Measurements from ENCODE around the gene LITAF. TPM values are rescaled to one million over a fixed set of nuclear protein-coding genes. Genes with fewer than 3 reads are reported as not detected.

The LITAF gene
- total RNA-seq, 1 experiment from 2014 or later = 2.6 TPM

DNA sequence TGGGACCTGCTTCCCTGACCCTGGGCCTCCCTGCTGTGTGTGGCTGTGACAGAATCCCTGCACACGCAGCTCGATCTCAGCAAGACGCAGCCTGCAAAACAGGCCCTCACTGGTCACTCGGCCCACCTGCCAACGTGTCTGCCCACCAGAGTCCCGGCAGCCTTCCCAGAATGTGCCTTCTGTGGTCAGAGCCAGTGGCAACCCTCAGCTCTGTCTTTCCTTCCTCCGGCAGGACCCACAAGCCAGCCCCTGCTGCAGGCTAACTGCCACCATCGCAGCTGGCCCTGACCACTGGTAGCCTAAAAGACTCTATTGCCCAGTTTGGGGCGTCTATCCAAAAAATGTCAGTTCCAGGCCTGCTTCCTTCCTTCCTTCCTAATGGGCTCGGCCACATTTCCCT is 83.2 kb downstream of the LITAF start:
- H3K4me1 ChIP-seq (ENCODE audit: low read length) = peaks cover 38% of the 10 kb centered on the region
- H3K36me3 ChIP-seq (ENCODE audit: insufficient read depth, low read length) = no peaks in the 10 kb centered on the region
- no peaks in the 10 kb centered on the region for H3K79me2 ChIP-seq (ENCODE audit: low read length)
- DNase-seq = no peak
- no peak overlapping the region for H3K4me2 ChIP-seq (ENCODE audit: low read depth, low read length, poor library complexity, severe bottlenecking)
- H3K4me3 ChIP-seq (ENCODE audit: low read length) = no peak overlapping the region
- no peaks in the 10 kb centered on the region for H3K27me3 ChIP-seq (ENCODE audit: low read length)
- H3K9me2 ChIP-seq (replicated peaks; ENCODE audit: insufficient read depth, low read length) = no peaks in the 10 kb centered on the region
- H3K27ac ChIP-seq (ENCODE audit: low read length) = no peak overlapping the region
- no peaks in the 10 kb centered on the region for H3K9me3 ChIP-seq (ENCODE audit: low read length)
- H4K20me1 ChIP-seq (ENCODE audit: insufficient read depth, low read depth, low read length) = no peaks in the 10 kb centered on the region
- H3K9ac ChIP-seq (ENCODE audit: low read length) = no peak overlapping the region
- H2AFZ ChIP-seq (ENCODE audit: low read length) = no peak overlapping the region

GRCh38 chr16:11502239-11502638 is 84.5 kb downstream of the LITAF start:
- Histone ChIP-seq H4K20me1 (ENCODE audit: insufficient read depth, low read depth, low read length) (no peaks in the 10 kb centered on the region), H2AFZ (ENCODE audit: low read length) (no peak overlapping the region), H3K27me3 (ENCODE audit: low read length) (no peaks in the 10 kb centered on the region), H3K36me3 (ENCODE audit: insufficient read depth, low read length) (no peaks in the 10 kb centered on the region), H3K4me2 (ENCODE audit: low read depth, low read length, poor library complexity, severe bottlenecking) (no peak overlapping the region), H3K27ac (ENCODE audit: low read length) (no peak overlapping the region), H3K79me2 (ENCODE audit: low read length) (no peaks in the 10 kb centered on the region), H3K4me3 (ENCODE audit: low read length) (no peak overlapping the region), H3K4me1 (ENCODE audit: low read length) (peaks cover 33% of the 10 kb centered on the region), H3K9me3 (ENCODE audit: low read length) (no peaks in the 10 kb centered on the region), H3K9me2 (replicated peaks; ENCODE audit: insufficient read depth, low read length) (no peaks in the 10 kb centered on the region), H3K9ac (ENCODE audit: low read length) (no peak overlapping the region)
- no peak for DNase-seq

DNA sequence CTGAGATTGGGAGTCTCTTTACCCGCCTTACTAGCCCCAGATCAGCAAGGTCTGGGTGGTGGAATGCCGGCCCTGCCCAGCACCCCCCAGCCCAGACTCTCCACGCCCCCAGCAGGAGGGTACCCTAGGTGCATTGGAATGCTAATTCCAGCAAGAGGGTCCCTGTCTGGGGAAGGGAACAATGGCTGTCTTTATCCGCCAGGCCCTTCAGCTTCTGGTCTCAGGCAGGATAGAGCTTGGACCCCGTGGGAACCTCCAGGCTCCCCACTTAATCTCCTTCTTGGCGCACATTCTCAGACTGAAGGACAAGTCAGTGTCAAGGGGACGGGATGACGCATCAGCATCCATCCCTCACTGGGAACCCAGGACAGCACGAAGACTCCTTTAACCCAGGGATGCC is 85.1 kb downstream of the LITAF start:
- no peaks in the 10 kb centered on the region for H3K79me2 ChIP-seq (ENCODE audit: low read length)
- no peaks in the 10 kb centered on the region for H3K27me3 ChIP-seq (ENCODE audit: low read length)
- no peak overlapping the region for H3K9ac ChIP-seq (ENCODE audit: low read length)
- no peak overlapping the region for H3K27ac ChIP-seq (ENCODE audit: low read length)
- H3K9me3 ChIP-seq (ENCODE audit: low read length) = no peaks in the 10 kb centered on the region
- H2AFZ ChIP-seq (ENCODE audit: low read length) = no peak overlapping the region
- H4K20me1 ChIP-seq (ENCODE audit: insufficient read depth, low read depth, low read length) = no peaks in the 10 kb centered on the region
- H3K4me3 ChIP-seq (ENCODE audit: low read length) = no peak overlapping the region
- H3K9me2 ChIP-seq (replicated peaks; ENCODE audit: insufficient read depth, low read length) = no peaks in the 10 kb centered on the region
- H3K4me2 ChIP-seq (ENCODE audit: low read depth, low read length, poor library complexity, severe bottlenecking) = no peak overlapping the region
- no peaks in the 10 kb centered on the region for H3K36me3 ChIP-seq (ENCODE audit: insufficient read depth, low read length)
- H3K4me1 ChIP-seq (ENCODE audit: low read length) = peaks cover 33% of the 10 kb centered on the region
- DNase-seq = no peak

GRCh38 chr16:11500700-11501346 is 85.9 kb downstream of the LITAF start:
- no peak overlapping the region for H2AFZ ChIP-seq (ENCODE audit: low read length)
- no peaks in the 10 kb centered on the region for H3K9me2 ChIP-seq (replicated peaks; ENCODE audit: insufficient read depth, low read length)
- peaks cover 29% of the 10 kb centered on the region for H3K4me1 ChIP-seq (ENCODE audit: low read length)
- no peak overlapping the region for H3K4me3 ChIP-seq (ENCODE audit: low read length)
- no peak overlapping the region for H3K9ac ChIP-seq (ENCODE audit: low read length)
- no peaks in the 10 kb centered on the region for H3K79me2 ChIP-seq (ENCODE audit: low read length)
- no peaks in the 10 kb centered on the region for H3K9me3 ChIP-seq (ENCODE audit: low read length)
- no peak for DNase-seq
- no peaks in the 10 kb centered on the region for H3K27me3 ChIP-seq (ENCODE audit: low read length)
- no peaks in the 10 kb centered on the region for H3K36me3 ChIP-seq (ENCODE audit: insufficient read depth, low read length)
- no peak overlapping the region for H3K27ac ChIP-seq (ENCODE audit: low read length)
- no peak overlapping the region for H3K4me2 ChIP-seq (ENCODE audit: low read depth, low read length, poor library complexity, severe bottlenecking)
- no peaks in the 10 kb centered on the region for H4K20me1 ChIP-seq (ENCODE audit: insufficient read depth, low read depth, low read length)

DNA sequence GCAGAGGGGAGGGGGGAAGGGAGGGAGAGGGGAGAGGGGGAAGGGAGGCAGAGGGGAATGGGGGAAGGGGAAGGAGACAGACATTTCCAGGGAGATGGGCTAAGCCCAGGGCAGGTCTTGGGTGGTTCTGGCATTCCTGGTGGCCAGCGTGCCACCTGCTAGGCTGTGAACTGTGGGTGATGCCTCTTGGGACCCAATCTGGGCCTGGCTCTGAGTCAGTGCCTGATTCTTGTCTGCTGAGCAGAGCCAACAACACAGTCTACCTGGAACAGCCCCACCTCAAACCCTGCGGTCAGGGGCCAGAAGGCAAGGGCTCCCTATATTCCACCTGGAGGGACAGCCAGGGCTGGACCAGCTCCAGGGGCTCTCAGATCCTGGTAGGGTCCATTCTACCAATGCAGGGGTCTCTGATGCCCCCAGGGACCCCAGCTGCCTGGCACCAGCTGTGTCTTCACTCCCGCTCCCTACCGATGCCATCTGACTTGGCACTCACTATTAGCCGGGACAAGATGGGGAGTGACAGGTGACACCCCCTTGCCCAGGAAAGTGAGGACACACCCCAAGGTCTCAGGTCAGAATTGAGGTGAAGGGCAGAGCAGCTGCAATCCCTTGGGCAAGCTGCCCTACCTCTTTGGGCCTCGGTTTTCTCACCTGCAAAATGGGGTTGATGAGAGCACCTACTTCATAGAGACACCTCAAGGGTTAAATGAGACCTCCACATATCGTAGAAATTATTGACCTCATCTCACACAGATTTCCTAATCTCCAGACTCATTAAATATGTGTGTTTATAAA is 87.2 kb downstream of the LITAF start:
- Histone ChIP-seq H3K36me3 (ENCODE audit: insufficient read depth, low read length) (no peaks in the 10 kb centered on the region), H3K9me3 (ENCODE audit: low read length) (no peaks in the 10 kb centered on the region), H3K4me2 (ENCODE audit: low read depth, low read length, poor library complexity, severe bottlenecking) (no peak overlapping the region), H3K79me2 (ENCODE audit: low read length) (no peaks in the 10 kb centered on the region), H3K9ac (ENCODE audit: low read length) (no peak overlapping the region), H3K4me1 (ENCODE audit: low read length) (peaks cover 33% of the 10 kb centered on the region), H2AFZ (ENCODE audit: low read length) (no peak overlapping the region), H3K4me3 (ENCODE audit: low read length) (no peak overlapping the region), H3K27ac (ENCODE audit: low read length) (no peak overlapping the region), H4K20me1 (ENCODE audit: insufficient read depth, low read depth, low read length) (no peaks in the 10 kb centered on the region), H3K27me3 (ENCODE audit: low read length) (no peaks in the 10 kb centered on the region), H3K9me2 (replicated peaks; ENCODE audit: insufficient read depth, low read length) (no peaks in the 10 kb centered on the region)
- DNase-seq = no peak

DNA sequence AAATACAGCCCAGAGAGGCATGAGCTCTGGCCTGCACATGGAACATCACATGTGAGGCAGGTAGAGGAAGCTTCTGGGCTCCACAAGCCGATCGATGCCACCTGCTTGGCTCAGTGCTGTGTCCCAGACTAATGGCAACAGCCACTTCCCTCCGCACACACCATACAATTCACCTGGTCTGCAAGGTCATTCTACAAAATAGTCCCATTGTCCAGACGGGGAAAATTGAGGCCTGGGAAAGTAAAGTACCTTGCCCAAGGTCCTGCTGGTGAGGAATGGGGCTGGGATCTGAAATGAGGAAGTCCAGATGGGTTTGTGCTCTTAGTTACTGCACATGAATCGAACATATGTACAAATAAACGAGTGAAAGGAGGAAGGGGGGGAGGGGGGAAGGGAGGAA is 88.0 kb downstream of the LITAF start:
- no peaks in the 10 kb centered on the region for H3K27me3 ChIP-seq (ENCODE audit: low read length)
- no peak overlapping the region for H3K27ac ChIP-seq (ENCODE audit: low read length)
- H3K4me3 ChIP-seq (ENCODE audit: low read length) = no peak overlapping the region
- no peaks in the 10 kb centered on the region for H3K9me3 ChIP-seq (ENCODE audit: low read length)
- H4K20me1 ChIP-seq (ENCODE audit: insufficient read depth, low read depth, low read length) = no peaks in the 10 kb centered on the region
- H3K4me2 ChIP-seq (ENCODE audit: low read depth, low read length, poor library complexity, severe bottlenecking) = no peak overlapping the region
- H3K4me1 ChIP-seq (ENCODE audit: low read length) = peaks cover 33% of the 10 kb centered on the region
- no peak overlapping the region for H3K9ac ChIP-seq (ENCODE audit: low read length)
- H3K9me2 ChIP-seq (replicated peaks; ENCODE audit: insufficient read depth, low read length) = no peaks in the 10 kb centered on the region
- no peak for DNase-seq
- H2AFZ ChIP-seq (ENCODE audit: low read length) = no peak overlapping the region
- H3K79me2 ChIP-seq (ENCODE audit: low read length) = no peaks in the 10 kb centered on the region
- H3K36me3 ChIP-seq (ENCODE audit: insufficient read depth, low read length) = no peaks in the 10 kb centered on the region

DNA sequence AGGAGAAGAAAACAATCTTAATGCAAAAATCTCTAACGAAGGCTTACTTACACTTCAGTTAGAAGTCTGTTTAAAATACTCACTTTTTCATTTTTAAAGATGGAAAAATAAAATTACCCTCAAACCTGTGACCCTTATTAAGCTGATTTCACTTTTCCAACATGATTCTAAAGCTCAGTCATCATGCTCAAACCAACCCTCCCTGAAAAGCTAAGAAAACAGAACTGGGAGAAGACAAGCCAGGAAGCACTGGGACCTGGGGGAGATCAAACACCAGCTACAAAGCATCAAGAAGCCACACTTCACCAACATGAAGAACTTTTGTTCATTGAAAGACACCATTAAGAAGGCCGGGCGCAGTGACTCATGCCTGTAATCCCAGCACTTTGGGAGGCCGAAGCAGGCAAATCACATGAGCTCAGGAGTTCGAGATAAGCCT is 88.8 kb downstream of the LITAF start:
- Histone ChIP-seq H3K9me2 (replicated peaks; ENCODE audit: insufficient read depth, low read length) (no peaks in the 10 kb centered on the region), H3K4me2 (ENCODE audit: low read depth, low read length, poor library complexity, severe bottlenecking) (no peak overlapping the region), H3K36me3 (ENCODE audit: insufficient read depth, low read length) (no peaks in the 10 kb centered on the region), H3K79me2 (ENCODE audit: low read length) (no peaks in the 10 kb centered on the region), H3K27me3 (ENCODE audit: low read length) (no peaks in the 10 kb centered on the region), H3K4me3 (ENCODE audit: low read length) (no peak overlapping the region), H3K27ac (ENCODE audit: low read length) (no peak overlapping the region), H2AFZ (ENCODE audit: low read length) (peak overlapping the region; percentile 41; the same call in 1 of the 2 replicates), H4K20me1 (ENCODE audit: insufficient read depth, low read depth, low read length) (no peaks in the 10 kb centered on the region), H3K9me3 (ENCODE audit: low read length) (no peaks in the 10 kb centered on the region), H3K9ac (ENCODE audit: low read length) (no peak overlapping the region), H3K4me1 (ENCODE audit: low read length) (peaks cover 33% of the 10 kb centered on the region)
- no peak for DNase-seq
